Ishikawa (cell line): ENCODE data around the gene THOC2.

Experiments
- CEBPB ChIP-seq: IDR thresholded peaks from 2 replicates; pipeline ENCODE4 v1.6.1; 2012
- CREB1 ChIP-seq: IDR thresholded peaks from 2 replicates; pipeline ENCODE4 v1.6.1; 2012; ENCODE audit warnings: low read depth
- EGR1 ChIP-seq: IDR thresholded peaks from 2 replicates; pipeline ENCODE4 v1.6.1; 2012
- EP300 ChIP-seq: IDR thresholded peaks from 2 replicates; pipeline ENCODE4 v1.6.1; 2012; ENCODE audit warnings: borderline replicate concordance
- FOXM1 ChIP-seq: IDR thresholded peaks from 2 replicates; pipeline ENCODE4 v1.6.1; 2012; ENCODE audit warnings: low read depth, borderline replicate concordance
- NFIC ChIP-seq: IDR thresholded peaks from 2 replicates; pipeline ENCODE4 v1.6.1; 2012
- RAD21 ChIP-seq: IDR thresholded peaks from 2 replicates; pipeline ENCODE4 v1.6.1; 2012; ENCODE audit warnings: low read depth
- TAF1 ChIP-seq: IDR thresholded peaks from 2 replicates; pipeline ENCODE4 v1.6.1; 2012; ENCODE audit warnings: low read depth, mild to moderate bottlenecking
- TCF12 ChIP-seq: IDR thresholded peaks from 2 replicates; pipeline ENCODE4 v1.6.1; 2012; ENCODE audit warnings: low read depth
- TEAD4 ChIP-seq: IDR thresholded peaks from 2 replicates; pipeline ENCODE4 v1.6.1; 2012
- YY1 ChIP-seq: IDR thresholded peaks from 2 replicates; pipeline ENCODE4 v1.6.1; 2012; ENCODE audit warnings: low read depth
- ZBTB7A ChIP-seq: IDR thresholded peaks from 2 replicates; pipeline ENCODE4 v1.6.1; 2012; ENCODE audit warnings: low read depth
- TF ChIP-seq, protein P1 (sequence below): IDR thresholded peaks from 2 replicates; pipeline ENCODE4 v1.6.1; 2012
- TF ChIP-seq, protein P2 (sequence below): IDR thresholded peaks from 2 replicates; pipeline ENCODE4 v1.6.1; 2012
- TF ChIP-seq, protein P3 (sequence below): IDR thresholded peaks from 2 replicates; pipeline ENCODE4 v1.6.1; 2012; ENCODE audit warnings: low read depth, mild to moderate bottlenecking

THOC2 gene

GRCh38 chrX:123590842-123591486 is 141.9 kb downstream of the THOC2 start:
- TF ChIP-seq EP300, result no peak
- TF ChIP-seq, protein P1, sequence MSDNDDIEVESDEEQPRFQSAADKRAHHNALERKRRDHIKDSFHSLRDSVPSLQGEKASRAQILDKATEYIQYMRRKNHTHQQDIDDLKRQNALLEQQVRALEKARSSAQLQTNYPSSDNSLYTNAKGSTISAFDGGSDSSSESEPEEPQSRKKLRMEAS, result no peak
- no peak for TF ChIP-seq RAD21
- TF ChIP-seq CREB1, result no peak
- TF ChIP-seq ZBTB7A, result no peak
- TF ChIP-seq FOXM1, result no peak
- TF ChIP-seq, protein P2, sequence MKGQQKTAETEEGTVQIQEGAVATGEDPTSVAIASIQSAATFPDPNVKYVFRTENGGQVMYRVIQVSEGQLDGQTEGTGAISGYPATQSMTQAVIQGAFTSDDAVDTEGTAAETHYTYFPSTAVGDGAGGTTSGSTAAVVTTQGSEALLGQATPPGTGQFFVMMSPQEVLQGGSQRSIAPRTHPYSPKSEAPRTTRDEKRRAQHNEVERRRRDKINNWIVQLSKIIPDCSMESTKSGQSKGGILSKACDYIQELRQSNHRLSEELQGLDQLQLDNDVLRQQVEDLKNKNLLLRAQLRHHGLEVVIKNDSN, result no peak
- no peak for TF ChIP-seq NFIC
- TF ChIP-seq TAF1, result no peak
- TF ChIP-seq TEAD4, result no peak

- TF ChIP-seq RAD21 (no peak), FOXM1 (no peak), CEBPB (no peak), TEAD4 (no peak), CREB1 (no peak), ZBTB7A (no peak), TAF1 (no peak)
- TF ChIP-seq, protein P1, result no peak
- TF ChIP-seq, protein P2, result no peak
Observed at GRCh38 chrX:123588723-123589122, 144.1 kb downstream of the THOC2 start.

DNA sequence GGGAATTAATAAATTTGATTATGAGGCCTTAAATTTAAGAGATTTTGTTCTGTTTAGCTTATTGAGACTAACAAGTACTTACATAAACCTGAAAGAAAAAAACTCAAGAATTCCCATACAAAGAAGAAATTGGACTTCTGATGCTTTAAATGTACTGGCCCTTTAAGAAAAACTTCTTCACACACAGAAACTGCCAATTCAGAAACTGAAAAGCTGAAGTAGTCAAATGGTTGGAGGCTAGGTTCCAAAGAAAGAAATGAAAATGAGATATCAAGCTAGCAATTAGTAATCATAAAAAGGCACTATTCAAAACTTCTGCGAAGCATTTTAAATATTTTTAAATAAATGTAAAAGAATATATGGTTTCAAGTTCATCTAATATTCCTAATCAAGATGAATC is 151.3 kb downstream of the THOC2 start:
- TF ChIP-seq TAF1, result no peak

DNA sequence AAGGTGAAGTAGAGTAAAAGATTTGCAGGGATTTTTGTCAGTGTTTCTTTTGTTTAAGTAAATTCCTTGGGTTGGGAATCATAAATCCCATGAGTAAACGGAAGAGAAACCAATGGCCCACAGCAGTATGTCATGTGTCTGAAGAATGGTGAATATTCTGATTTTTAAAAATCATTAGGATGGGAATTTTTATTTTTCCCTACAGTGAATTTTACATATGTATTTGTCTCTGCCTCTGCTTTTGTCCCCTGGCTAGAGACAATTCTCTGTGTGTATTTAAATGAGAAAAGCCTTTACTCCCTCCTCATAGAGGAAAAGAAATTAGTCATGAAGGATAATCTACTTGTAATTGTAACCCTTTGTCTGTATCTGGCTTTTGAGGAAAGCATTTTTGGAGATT is 152.1 kb downstream of the THOC2 start:
- TF ChIP-seq FOXM1 (no peak), TEAD4 (no peak), YY1 (no peak), NFIC (no peak), RAD21 (no peak)
- TF ChIP-seq, protein P3, sequence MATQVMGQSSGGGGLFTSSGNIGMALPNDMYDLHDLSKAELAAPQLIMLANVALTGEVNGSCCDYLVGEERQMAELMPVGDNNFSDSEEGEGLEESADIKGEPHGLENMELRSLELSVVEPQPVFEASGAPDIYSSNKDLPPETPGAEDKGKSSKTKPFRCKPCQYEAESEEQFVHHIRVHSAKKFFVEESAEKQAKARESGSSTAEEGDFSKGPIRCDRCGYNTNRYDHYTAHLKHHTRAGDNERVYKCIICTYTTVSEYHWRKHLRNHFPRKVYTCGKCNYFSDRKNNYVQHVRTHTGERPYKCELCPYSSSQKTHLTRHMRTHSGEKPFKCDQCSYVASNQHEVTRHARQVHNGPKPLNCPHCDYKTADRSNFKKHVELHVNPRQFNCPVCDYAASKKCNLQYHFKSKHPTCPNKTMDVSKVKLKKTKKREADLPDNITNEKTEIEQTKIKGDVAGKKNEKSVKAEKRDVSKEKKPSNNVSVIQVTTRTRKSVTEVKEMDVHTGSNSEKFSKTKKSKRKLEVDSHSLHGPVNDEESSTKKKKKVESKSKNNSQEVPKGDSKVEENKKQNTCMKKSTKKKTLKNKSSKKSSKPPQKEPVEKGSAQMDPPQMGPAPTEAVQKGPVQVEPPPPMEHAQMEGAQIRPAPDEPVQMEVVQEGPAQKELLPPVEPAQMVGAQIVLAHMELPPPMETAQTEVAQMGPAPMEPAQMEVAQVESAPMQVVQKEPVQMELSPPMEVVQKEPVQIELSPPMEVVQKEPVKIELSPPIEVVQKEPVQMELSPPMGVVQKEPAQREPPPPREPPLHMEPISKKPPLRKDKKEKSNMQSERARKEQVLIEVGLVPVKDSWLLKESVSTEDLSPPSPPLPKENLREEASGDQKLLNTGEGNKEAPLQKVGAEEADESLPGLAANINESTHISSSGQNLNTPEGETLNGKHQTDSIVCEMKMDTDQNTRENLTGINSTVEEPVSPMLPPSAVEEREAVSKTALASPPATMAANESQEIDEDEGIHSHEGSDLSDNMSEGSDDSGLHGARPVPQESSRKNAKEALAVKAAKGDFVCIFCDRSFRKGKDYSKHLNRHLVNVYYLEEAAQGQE, result no peak

- TF ChIP-seq RAD21 (no peak), TAF1 (no peak), FOXM1 (no peak), CEBPB (no peak), EGR1 (no peak), NFIC (0 out of 2 replicates have a peak, but pooled peaks have one; percentile 6)
- TF ChIP-seq, protein P3, result no peak
- TF ChIP-seq, protein P1, result no peak
Observed at GRCh38 chrX:123570011-123570590, 162.8 kb downstream of the THOC2 start.

GRCh38 chrX:123563167-123563566 is 169.7 kb downstream of the THOC2 start:
- TF ChIP-seq, protein P2, result no peak
- TF ChIP-seq NFIC, result no peak
- TF ChIP-seq FOXM1, result no peak
- TF ChIP-seq TAF1, result no peak
- TF ChIP-seq CREB1, result no peak
- no peak for TF ChIP-seq YY1
- TF ChIP-seq ZBTB7A, result no peak
- no peak for TF ChIP-seq CEBPB
- no peak for TF ChIP-seq EP300
- TF ChIP-seq EGR1, result no peak
- TF ChIP-seq TEAD4, result no peak
- TF ChIP-seq, protein P3, result no peak
- TF ChIP-seq, protein P1, result no peak
- TF ChIP-seq TCF12, result no peak
